HepG2 (cell line): ENCODE measurements around the gene GGA2. TPM values are rescaled to one million over a fixed set of nuclear protein-coding genes. Genes with fewer than 3 reads are reported as not detected.

Source experiments
- EP300 ChIP-seq, 3 experiments: sonication (generic) in 1 of 3; formaldehyde crosslinking in 1 of 3; IDR thresholded peaks; 2 replicates each; pipeline versions ENCODE4 v1.5.1 to v1.6.1; 2011 to 2020; ENCODE audit warnings: low read depth in 2 of 3, low read length in 2 of 3, borderline replicate concordance in 1 of 3, improper control_type of control experiment in 1 of 3, mild to moderate bottlenecking in 1 of 3, missing genetic modification reagents in 1 of 3, moderate library complexity in 1 of 3
- HOXA5 ChIP-seq: sonication (generic); formaldehyde crosslinking; IDR thresholded peaks from 2 replicates; pipeline ENCODE4 v1.4.0; 2020; ENCODE audit warnings: missing genetic modification reagents
- PHF8 ChIP-seq: sonication (generic); formaldehyde crosslinking; IDR thresholded peaks from 2 replicates; pipeline ENCODE4 v1.5.0; 2020; ENCODE audit warnings: missing genetic modification reagents
- XRCC5 ChIP-seq: fragments of 200-400 bp; formaldehyde crosslinking; optimal IDR thresholded peaks from 2 replicates; pipeline ENCODE3; 2017; ENCODE audit warnings: mild to moderate bottlenecking, low read length
- ZBTB7A ChIP-seq: sonication (generic); formaldehyde crosslinking; IDR thresholded peaks from 2 replicates; pipeline ENCODE4 v1.8.0; 2022; ENCODE audit warnings: mild to moderate bottlenecking, missing genetic modification reagents
- ZNF501 ChIP-seq: sonication (generic); formaldehyde crosslinking; IDR thresholded peaks from 2 replicates; pipeline ENCODE4 v1.5.1; 2020; ENCODE audit warnings: mild to moderate bottlenecking, moderate library complexity, missing genetic modification reagents
- ZNF670 ChIP-seq: sonication (generic); formaldehyde crosslinking; IDR thresholded peaks from 2 replicates; pipeline ENCODE4 v1.8.0; 2022; ENCODE audit warnings: mild to moderate bottlenecking, missing genetic modification reagents, borderline replicate concordance
- ZNF724P ChIP-seq: sonication (generic); formaldehyde crosslinking; IDR thresholded peaks from 2 replicates; pipeline ENCODE4 v1.8.0; 2022; ENCODE audit warnings: missing genetic modification reagents, borderline replicate concordance
- polyA plus RNA-seq, 8 experiments: library from polyadenylated mRNA; depleted of rRNA in 3 of 8; stranded (reverse) in 7 of 8; unstranded in 1 of 8; fragments of >200 nt; fragmentation: Illumina TruSeq in 4 of 8; extraction: Trizol in 4 of 8; gene quantifications; 2 replicates each; pipeline versions ENCODE4 v1.2.1 to v1.2.3, GENCODE V29; 2011 to 2016; ENCODE audit warnings: low read depth in 4 of 8, missing spikeins in 1 of 8, mixed read lengths in 1 of 8; ENCODE audit not compliant: insufficient read depth in 1 of 8
- total RNA-seq, 5 experiments: library from RNA; depleted of rRNA; stranded (reverse); fragments of >200 nt; fragmentation: Illumina TruSeq; extraction: Trizol; gene quantifications; 2 replicates each; pipeline ENCODE4 v1.2.3, GENCODE V29; 2016; ENCODE audit warnings: low read depth in 1 of 5
- TF ChIP-seq, protein P1 (sequence below): sonication (generic); formaldehyde crosslinking; IDR thresholded peaks from 2 replicates; pipeline ENCODE4 v1.4.0; 2020; ENCODE audit warnings: missing genetic modification reagents
- TF ChIP-seq, protein P2 (sequence below): sonication (generic); formaldehyde crosslinking; IDR thresholded peaks from 2 replicates; pipeline ENCODE4 v1.8.0; 2022; ENCODE audit warnings: missing genetic modification reagents, mild to moderate bottlenecking, borderline replicate concordance
- TF ChIP-seq, protein P3 (sequence below): sonication (generic); formaldehyde crosslinking; IDR thresholded peaks from 2 replicates; pipeline ENCODE4 v1.5.0; 2020; ENCODE audit warnings: missing genetic modification reagents
- TF ChIP-seq, protein P4 (sequence below): IDR thresholded peaks from 2 replicates; pipeline ENCODE4 v1.6.1; 2016; ENCODE audit warnings: mild to moderate bottlenecking, missing biosample characterization, missing genetic modification reagents
- TF ChIP-seq, protein P5 (sequence below): sonication (generic); formaldehyde crosslinking; IDR thresholded peaks from 2 replicates; pipeline ENCODE4 v1.5.0; 2020; ENCODE audit warnings: missing genetic modification reagents
- TF ChIP-seq, protein P6 (sequence below): conservative IDR thresholded peaks from 2 replicates; pipeline ENCODE4 v1.6.1; 2018; ENCODE audit warnings: missing genetic modification reagents

GGA2 gene
- total and polyA plus RNA-seq, 2 of the 13 experiments (the other 11 are each of a cell fraction or from before 2014, with no cell fraction given): 51.5 to 69.8 TPM

DNA sequence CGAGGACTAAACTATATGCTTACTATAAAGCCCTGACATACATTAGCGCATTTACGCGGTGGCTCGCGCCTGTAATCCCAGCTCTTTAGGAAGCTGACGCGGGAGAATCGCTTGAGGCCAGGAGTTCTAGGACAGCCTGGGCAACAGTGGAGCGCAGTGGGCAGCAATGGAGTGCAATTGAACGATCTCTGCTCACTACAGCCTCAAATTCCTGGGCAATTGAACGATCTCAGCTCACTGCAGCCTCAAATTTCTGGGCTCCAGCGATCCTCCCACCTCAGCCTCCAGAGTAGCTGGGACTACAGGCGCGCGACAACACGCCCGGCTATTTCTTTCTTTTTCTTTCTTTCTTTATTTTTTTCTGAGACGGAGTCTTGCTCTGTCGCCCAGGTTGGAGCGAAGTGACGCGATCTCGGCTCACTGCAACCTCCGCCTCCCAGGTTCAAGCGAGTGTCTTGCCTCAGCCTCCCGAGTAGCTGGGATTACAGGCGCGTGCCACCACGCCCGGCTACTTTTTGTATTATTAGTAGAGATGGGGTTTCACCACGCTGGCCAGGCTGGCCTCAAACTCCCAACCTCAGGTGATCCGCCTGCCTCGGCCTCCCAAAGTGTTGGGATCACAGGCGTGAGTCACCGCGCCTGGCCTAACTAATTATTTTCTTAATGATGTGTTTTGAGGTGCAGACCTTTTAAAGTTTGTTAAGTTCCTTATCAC is 56.8 kb downstream of the GGA2 start (continued):
- TF ChIP-seq, protein P1, sequence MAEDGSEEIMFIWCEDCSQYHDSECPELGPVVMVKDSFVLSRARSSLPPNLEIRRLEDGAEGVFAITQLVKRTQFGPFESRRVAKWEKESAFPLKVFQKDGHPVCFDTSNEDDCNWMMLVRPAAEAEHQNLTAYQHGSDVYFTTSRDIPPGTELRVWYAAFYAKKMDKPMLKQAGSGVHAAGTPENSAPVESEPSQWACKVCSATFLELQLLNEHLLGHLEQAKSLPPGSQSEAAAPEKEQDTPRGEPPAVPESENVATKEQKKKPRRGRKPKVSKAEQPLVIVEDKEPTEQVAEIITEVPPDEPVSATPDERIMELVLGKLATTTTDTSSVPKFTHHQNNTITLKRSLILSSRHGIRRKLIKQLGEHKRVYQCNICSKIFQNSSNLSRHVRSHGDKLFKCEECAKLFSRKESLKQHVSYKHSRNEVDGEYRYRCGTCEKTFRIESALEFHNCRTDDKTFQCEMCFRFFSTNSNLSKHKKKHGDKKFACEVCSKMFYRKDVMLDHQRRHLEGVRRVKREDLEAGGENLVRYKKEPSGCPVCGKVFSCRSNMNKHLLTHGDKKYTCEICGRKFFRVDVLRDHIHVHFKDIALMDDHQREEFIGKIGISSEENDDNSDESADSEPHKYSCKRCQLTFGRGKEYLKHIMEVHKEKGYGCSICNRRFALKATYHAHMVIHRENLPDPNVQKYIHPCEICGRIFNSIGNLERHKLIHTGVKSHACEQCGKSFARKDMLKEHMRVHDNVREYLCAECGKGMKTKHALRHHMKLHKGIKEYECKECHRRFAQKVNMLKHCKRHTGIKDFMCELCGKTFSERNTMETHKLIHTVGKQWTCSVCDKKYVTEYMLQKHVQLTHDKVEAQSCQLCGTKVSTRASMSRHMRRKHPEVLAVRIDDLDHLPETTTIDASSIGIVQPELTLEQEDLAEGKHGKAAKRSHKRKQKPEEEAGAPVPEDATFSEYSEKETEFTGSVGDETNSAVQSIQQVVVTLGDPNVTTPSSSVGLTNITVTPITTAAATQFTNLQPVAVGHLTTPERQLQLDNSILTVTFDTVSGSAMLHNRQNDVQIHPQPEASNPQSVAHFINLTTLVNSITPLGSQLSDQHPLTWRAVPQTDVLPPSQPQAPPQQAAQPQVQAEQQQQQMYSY: no peak
- TF ChIP-seq, protein P2, sequence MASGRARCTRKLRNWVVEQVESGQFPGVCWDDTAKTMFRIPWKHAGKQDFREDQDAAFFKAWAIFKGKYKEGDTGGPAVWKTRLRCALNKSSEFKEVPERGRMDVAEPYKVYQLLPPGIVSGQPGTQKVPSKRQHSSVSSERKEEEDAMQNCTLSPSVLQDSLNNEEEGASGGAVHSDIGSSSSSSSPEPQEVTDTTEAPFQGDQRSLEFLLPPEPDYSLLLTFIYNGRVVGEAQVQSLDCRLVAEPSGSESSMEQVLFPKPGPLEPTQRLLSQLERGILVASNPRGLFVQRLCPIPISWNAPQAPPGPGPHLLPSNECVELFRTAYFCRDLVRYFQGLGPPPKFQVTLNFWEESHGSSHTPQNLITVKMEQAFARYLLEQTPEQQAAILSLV (CRISPR knock-in tag): no peak
- TF ChIP-seq, protein P3, sequence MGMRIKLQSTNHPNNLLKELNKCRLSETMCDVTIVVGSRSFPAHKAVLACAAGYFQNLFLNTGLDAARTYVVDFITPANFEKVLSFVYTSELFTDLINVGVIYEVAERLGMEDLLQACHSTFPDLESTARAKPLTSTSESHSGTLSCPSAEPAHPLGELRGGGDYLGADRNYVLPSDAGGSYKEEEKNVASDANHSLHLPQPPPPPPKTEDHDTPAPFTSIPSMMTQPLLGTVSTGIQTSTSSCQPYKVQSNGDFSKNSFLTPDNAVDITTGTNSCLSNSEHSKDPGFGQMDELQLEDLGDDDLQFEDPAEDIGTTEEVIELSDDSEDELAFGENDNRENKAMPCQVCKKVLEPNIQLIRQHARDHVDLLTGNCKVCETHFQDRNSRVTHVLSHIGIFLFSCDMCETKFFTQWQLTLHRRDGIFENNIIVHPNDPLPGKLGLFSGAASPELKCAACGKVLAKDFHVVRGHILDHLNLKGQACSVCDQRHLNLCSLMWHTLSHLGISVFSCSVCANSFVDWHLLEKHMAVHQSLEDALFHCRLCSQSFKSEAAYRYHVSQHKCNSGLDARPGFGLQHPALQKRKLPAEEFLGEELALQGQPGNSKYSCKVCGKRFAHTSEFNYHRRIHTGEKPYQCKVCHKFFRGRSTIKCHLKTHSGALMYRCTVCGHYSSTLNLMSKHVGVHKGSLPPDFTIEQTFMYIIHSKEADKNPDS (CRISPR knock-in tag): no peak
- TF ChIP-seq, protein P4, sequence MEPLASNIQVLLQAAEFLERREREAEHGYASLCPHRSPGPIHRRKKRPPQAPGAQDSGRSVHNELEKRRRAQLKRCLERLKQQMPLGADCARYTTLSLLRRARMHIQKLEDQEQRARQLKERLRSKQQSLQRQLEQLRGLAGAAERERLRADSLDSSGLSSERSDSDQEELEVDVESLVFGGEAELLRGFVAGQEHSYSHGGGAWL (CRISPR knock-in tag): no peak
- 0 out of 2 replicates have a peak, but pooled peaks have one; percentile 2 for TF ChIP-seq ZNF501
- 0 out of 2 replicates have a peak, but pooled peaks have one; percentile 9 for TF ChIP-seq ZNF670 (CRISPR knock-in tag)
- no peak for TF ChIP-seq XRCC5
- TF ChIP-seq, protein P5, sequence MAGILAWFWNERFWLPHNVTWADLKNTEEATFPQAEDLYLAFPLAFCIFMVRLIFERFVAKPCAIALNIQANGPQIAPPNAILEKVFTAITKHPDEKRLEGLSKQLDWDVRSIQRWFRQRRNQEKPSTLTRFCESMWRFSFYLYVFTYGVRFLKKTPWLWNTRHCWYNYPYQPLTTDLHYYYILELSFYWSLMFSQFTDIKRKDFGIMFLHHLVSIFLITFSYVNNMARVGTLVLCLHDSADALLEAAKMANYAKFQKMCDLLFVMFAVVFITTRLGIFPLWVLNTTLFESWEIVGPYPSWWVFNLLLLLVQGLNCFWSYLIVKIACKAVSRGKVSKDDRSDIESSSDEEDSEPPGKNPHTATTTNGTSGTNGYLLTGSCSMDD (CRISPR knock-in tag): 0 out of 2 replicates have a peak, but pooled peaks have one; percentile 36
- TF ChIP-seq HOXA5: no peak
- no peak for TF ChIP-seq ZBTB7A
- TF ChIP-seq, protein P6, sequence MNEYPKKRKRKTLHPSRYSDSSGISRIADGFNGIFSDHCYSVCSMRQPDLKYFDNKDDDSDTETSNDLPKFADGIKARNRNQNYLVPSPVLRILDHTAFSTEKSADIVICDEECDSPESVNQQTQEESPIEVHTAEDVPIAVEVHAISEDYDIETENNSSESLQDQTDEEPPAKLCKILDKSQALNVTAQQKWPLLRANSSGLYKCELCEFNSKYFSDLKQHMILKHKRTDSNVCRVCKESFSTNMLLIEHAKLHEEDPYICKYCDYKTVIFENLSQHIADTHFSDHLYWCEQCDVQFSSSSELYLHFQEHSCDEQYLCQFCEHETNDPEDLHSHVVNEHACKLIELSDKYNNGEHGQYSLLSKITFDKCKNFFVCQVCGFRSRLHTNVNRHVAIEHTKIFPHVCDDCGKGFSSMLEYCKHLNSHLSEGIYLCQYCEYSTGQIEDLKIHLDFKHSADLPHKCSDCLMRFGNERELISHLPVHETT: no peak
- no peak for TF ChIP-seq ZNF724P (CRISPR knock-in tag)
- no peak for TF ChIP-seq PHF8 (CRISPR knock-in tag)
- no peak for TF ChIP-seq EP300 (IDR thresholded peaks at IDR 0.05; ENCODE audit: low read depth in 2 of 2, low read length in 2 of 2)
- TF ChIP-seq EP300 (CRISPR knock-in tag; IDR thresholded peaks at IDR 0.05; ENCODE audit: borderline replicate concordance): 0 out of 2 replicates have a peak, but pooled peaks have one; percentile 0
